A673 (cell line): ENCODE measurements around the gene ARSG. TPM values are rescaled to one million over a fixed set of nuclear protein-coding genes. Genes with fewer than 3 reads are reported as not detected.

ENCODE experiments used
- BruUV-seq: library from RNA; stranded (reverse); fragments of 400-500 nt; replicated peaks from 2 replicates; lab custom pipeline; 2021; lab: Mats Ljungman, UMichigan
- CTCF ChIA-PET: fragments of 300-600 bp; sonication (Branson Sonifier 250); formaldehyde crosslinking; loops from one replicate; lab custom pipeline; 2022; ENCODE audit warnings: antibody characterized with exemption; lab: Charles Lee
- POLR2A ChIA-PET: fragments of 300-600 bp; sonication (Branson Sonifier 250); formaldehyde crosslinking; loops from one replicate; lab custom pipeline; 2022; ENCODE audit warnings: antibody characterized with exemption; ENCODE audit not compliant: low non-redundant PET; lab: Charles Lee
- DNase-seq: peaks from one replicate; pipeline ENCODE4 v3.0.0-alpha.2; 2015; ENCODE audit warnings: low spot score
- H3K27ac ChIP-seq: fragments of 200-600 bp; sonication (generic); 2 replicates; pipeline ENCODE4 v1.5.1; 2016; ENCODE audit warnings: mixed run types, low read depth, mild to moderate bottlenecking, mixed read lengths, antibody characterized with exemption, low read length; ENCODE audit not compliant: poor library complexity, severe bottlenecking
- H3K27me3 ChIP-seq: fragments of 200-600 bp; sonication (generic); replicated peaks from 2 replicates; pipeline ENCODE4 v1.6.1; 2017; ENCODE audit warnings: mixed run types, low read depth, mild to moderate bottlenecking, mixed read lengths, antibody characterized with exemption, low read length; ENCODE audit not compliant: insufficient read depth, poor library complexity
- H3K36me3 ChIP-seq: fragments of 200-600 bp; sonication (generic); 2 replicates; pipeline ENCODE4 v1.6.1; 2016; ENCODE audit warnings: mixed run types, mild to moderate bottlenecking, mixed read lengths, antibody characterized with exemption, low read length; ENCODE audit not compliant: insufficient read depth, poor library complexity, severe bottlenecking
- H3K4me1 ChIP-seq: fragments of 200-600 bp; sonication (generic); 2 replicates; pipeline ENCODE4 v1.6.1; 2017; ENCODE audit warnings: mixed run types, mild to moderate bottlenecking, mixed read lengths, antibody characterized with exemption, low read length; ENCODE audit not compliant: insufficient read depth, poor library complexity, severe bottlenecking
- H3K4me3 ChIP-seq: fragments of 200-600 bp; sonication (generic); 2 replicates; pipeline ENCODE4 v1.5.1; 2016; ENCODE audit warnings: low read depth, mixed run types, mild to moderate bottlenecking, mixed read lengths, low read length; ENCODE audit not compliant: poor library complexity, severe bottlenecking
- H3K9me3 ChIP-seq: fragments of 200-600 bp; sonication (generic); 2 replicates; pipeline ENCODE4 v1.6.1; 2016; ENCODE audit warnings: mixed run types, low read depth, mild to moderate bottlenecking, mixed read lengths, antibody characterized with exemption, low read length; ENCODE audit not compliant: poor library complexity, severe bottlenecking
- CTCF ChIP-seq: fragments of 300-800, 200-600 bp; sonication (generic); conservative IDR thresholded peaks from 2 replicates; pipeline ENCODE4 v1.5.1; 2017; ENCODE audit warnings: low read depth, mild to moderate bottlenecking, antibody characterized with exemption, low read length, moderate library complexity, mixed read lengths
- EZH2 ChIP-seq: fragments of 200-600 bp; sonication (generic); IDR thresholded peaks from 2 replicates; pipeline ENCODE4 v1.6.1; 2017; ENCODE audit warnings: borderline replicate concordance, low read depth, mild to moderate bottlenecking, mixed read lengths, antibody characterized with exemption, low read length; ENCODE audit not compliant: poor library complexity, severe bottlenecking
- intact Hi-C: fragments of 100-400 bp; cut with micrococcal nuclease; formaldehyde crosslinking; loops from one replicate; pipeline ENCODE4 v1.10.0; 2022; ENCODE audit not compliant: unreplicated experiment
- total RNA-seq: library from RNA; stranded (reverse); gene quantifications from 2 replicates; pipeline ENCODE4 v1.2.3, GENCODE V29; 2021

The ARSG gene
- total RNA-seq, 1 experiment from 2014 or later: 1.0 TPM

- no peak for TF ChIP-seq EZH2
- TF ChIP-seq CTCF: no peak
- no peaks in the 10 kb centered on the region for H3K9me3 ChIP-seq
- no peak for DNase-seq
- POLR2A ChIA-PET: no interaction called here
- H3K27ac ChIP-seq: no peak overlapping the region
- peaks cover 18% of the 10 kb centered on the region for H3K27me3 ChIP-seq
- no peaks in the 10 kb centered on the region for H3K36me3 ChIP-seq
- intact Hi-C loops: no loop called here
- CTCF ChIA-PET: no interaction called here
- no TSS peak for BruUV-seq
- H3K4me3 ChIP-seq: no peak overlapping the region
- peaks cover 12% of the 10 kb centered on the region for H3K4me1 ChIP-seq
Measured at GRCh38 chr17:68288375-68288774, 2.9 kb upstream of the ARSG start.

- no peaks in the 10 kb centered on the region for H3K9me3 ChIP-seq
- BruUV-seq: no TSS peak
- peaks cover 12% of the 10 kb centered on the region for H3K4me1 ChIP-seq
- H3K27me3 ChIP-seq: peaks cover 18% of the 10 kb centered on the region
- TF ChIP-seq CTCF: no peak
- no peak for TF ChIP-seq EZH2
- ChIA-PET POLR2A (no interaction called here), CTCF (interaction anchor here (0.5 kb wide), 1 partner anchor 71 kb away, joined by 3 read pairs; no protein-coding TSS in a partner anchor)
- intact Hi-C loops: no loop called here
- DNase-seq: peak; percentile 27
- H3K27ac ChIP-seq: no peak overlapping the region
- no peaks in the 10 kb centered on the region for H3K36me3 ChIP-seq
- no peak overlapping the region for H3K4me3 ChIP-seq
Measured at GRCh38 chr17:68288804-68289203, 2.5 kb upstream of the ARSG start.

- Histone ChIP-seq H3K36me3 (no peaks in the 10 kb centered on the region), H3K9me3 (no peaks in the 10 kb centered on the region), H3K27me3 (peaks cover 18% of the 10 kb centered on the region), H3K27ac (no peak overlapping the region), H3K4me1 (peaks cover 12% of the 10 kb centered on the region), H3K4me3 (no peak overlapping the region)
- POLR2A ChIA-PET: interaction anchor here (0.6 kb wide), 1 partner anchor 25 kb away, joined by 4 read pairs; no protein-coding TSS in a partner anchor
- no peak for DNase-seq
- CTCF ChIA-PET: interaction anchor here (0.5 kb wide), 1 partner anchor 70 kb away, joined by 3 read pairs; no protein-coding TSS in a partner anchor
- intact Hi-C loops: no loop called here
- TF ChIP-seq CTCF: no peak
- TF ChIP-seq EZH2: no peak
- BruUV-seq: no TSS peak
Measured at GRCh38 chr17:68289473-68289872, 1.8 kb upstream of the ARSG start.
